ENCODE measurements around the gene LRRN2. TPM values are rescaled to one million over a fixed set of nuclear protein-coding genes. Genes with fewer than 3 reads are reported as not detected.

Gene LRRN2
- total RNA-seq, 4 donors from 2014 or later, result 2.0 to 8.6 (median 3.9) TPM

DNA sequence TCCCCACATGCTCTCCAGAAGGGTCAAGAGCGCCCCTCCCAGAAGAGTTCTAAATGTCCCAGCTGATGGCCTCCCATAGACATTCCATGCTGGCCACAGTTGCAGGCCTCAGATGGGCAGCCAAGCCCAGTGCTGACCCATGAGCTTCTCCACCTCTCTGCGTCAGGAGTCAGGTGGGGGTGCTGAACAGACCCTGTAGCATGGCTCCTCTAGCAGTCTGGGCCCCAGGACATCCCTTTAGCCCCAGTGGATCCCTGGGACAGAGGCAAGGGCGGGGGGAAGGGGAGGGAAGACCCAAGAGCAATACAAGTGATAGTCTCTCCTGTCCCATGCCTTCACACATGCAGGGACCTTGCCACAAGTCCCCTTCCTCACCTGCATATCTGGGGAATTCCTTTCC, 56.7 kb downstream of the LRRN2 start:
- 94% methylated on average over 3 of the region's 3 CpGs; no CpG with 5 or more reads in 1 of the 2 donors for WGBS, 2 donors
- Histone ChIP-seq H3K9me3 (no peaks in the 10 kb centered on the region), H3K27ac (no peak overlapping the region), H3K4me1 (peaks cover 0 to 4% of the 10 kb centered on the region in 2 donors), H3K4me3 (replicated peaks in 1 of 3) (no peak overlapping the region), H3K36me3 (no peaks in the 10 kb centered on the region), H3K27me3 (no peaks in the 10 kb centered on the region)
- TF ChIP-seq, protein P1, sequence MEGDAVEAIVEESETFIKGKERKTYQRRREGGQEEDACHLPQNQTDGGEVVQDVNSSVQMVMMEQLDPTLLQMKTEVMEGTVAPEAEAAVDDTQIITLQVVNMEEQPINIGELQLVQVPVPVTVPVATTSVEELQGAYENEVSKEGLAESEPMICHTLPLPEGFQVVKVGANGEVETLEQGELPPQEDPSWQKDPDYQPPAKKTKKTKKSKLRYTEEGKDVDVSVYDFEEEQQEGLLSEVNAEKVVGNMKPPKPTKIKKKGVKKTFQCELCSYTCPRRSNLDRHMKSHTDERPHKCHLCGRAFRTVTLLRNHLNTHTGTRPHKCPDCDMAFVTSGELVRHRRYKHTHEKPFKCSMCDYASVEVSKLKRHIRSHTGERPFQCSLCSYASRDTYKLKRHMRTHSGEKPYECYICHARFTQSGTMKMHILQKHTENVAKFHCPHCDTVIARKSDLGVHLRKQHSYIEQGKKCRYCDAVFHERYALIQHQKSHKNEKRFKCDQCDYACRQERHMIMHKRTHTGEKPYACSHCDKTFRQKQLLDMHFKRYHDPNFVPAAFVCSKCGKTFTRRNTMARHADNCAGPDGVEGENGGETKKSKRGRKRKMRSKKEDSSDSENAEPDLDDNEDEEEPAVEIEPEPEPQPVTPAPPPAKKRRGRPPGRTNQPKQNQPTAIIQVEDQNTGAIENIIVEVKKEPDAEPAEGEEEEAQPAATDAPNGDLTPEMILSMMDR (IDR thresholded peaks at IDR 0.05), result no peak
- intact Hi-C loops (cut with DNase I), result no loop called here
- DNase-seq, result no peak

DNA sequence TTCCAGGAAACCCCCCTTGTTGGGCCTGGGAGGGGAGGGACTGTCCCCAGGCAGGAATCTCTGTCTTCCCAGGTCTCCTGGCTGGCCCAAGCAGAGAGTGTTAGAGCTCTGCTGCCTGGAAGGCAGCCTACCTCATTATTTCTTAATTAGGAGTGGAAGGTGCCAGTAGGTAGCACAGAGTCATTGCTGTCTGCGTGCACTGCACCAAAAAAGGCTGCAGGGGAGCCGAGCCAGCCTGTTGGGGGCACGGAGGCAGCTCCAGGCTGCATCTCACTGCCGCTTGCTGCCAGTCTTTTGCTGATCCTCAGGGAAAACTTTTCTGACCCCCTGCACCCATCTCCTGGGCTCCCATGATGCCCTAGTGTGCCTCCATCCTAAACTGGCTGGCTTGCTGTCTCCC, 58.1 kb downstream of the LRRN2 start:
- no peaks in the 10 kb centered on the region for H3K36me3 ChIP-seq
- no peak overlapping the region for H3K4me3 ChIP-seq (replicated peaks in 1 of 3)
- DNase-seq, result no peak
- H3K9me3 ChIP-seq, result no peaks in the 10 kb centered on the region
- TF ChIP-seq, protein P1 (IDR thresholded peaks at IDR 0.05), result no peak
- no peak for TF ChIP-seq POLR2A (IDR thresholded peaks at IDR 0.05)
- no peaks in the 10 kb centered on the region for H3K27me3 ChIP-seq
- intact Hi-C loops (cut with DNase I), result no loop called here
- no peak overlapping the region for H3K27ac ChIP-seq
- 87 to 92% methylated on average over 3 to 4 of the region's 4 CpGs for WGBS, 2 donors
- H3K4me1 ChIP-seq, result no peaks in the 10 kb centered on the region

DNA sequence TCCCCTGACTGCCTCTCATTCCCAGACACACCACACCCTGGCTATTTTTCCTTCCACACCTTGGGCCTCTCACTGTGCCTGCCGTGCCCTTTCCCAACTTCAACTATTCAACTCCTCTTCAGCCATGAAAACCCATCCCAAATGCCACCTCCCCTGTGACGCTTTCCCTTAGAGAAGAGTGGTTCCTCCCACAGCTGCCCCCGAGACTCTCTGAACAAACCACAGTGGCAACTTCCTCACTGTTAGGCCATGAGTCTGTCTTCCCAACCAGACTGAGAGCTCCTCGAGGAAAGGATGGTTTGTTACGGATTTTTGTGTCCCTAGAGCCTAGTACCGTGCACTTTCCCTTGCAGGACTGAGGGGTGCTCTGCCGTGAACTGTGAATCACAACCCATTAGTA, 59.2 kb downstream of the LRRN2 start:
- TF ChIP-seq, protein P1 (IDR thresholded peaks at IDR 0.05), result no peak
- TF ChIP-seq POLR2A (IDR thresholded peaks at IDR 0.05), result no peak
- no peak for DNase-seq
- intact Hi-C loops (cut with DNase I), result no loop called here
- 90 to 91% methylated on average over 7 of the region's 7 CpGs for WGBS, 2 donors
- Histone ChIP-seq H3K9me3 (no peaks in the 10 kb centered on the region), H3K4me1 (no peaks in the 10 kb centered on the region), H3K4me3 (replicated peaks in 1 of 3) (no peak overlapping the region), H3K36me3 (no peaks in the 10 kb centered on the region), H3K27me3 (no peaks in the 10 kb centered on the region), H3K27ac (no peak overlapping the region)

DNA sequence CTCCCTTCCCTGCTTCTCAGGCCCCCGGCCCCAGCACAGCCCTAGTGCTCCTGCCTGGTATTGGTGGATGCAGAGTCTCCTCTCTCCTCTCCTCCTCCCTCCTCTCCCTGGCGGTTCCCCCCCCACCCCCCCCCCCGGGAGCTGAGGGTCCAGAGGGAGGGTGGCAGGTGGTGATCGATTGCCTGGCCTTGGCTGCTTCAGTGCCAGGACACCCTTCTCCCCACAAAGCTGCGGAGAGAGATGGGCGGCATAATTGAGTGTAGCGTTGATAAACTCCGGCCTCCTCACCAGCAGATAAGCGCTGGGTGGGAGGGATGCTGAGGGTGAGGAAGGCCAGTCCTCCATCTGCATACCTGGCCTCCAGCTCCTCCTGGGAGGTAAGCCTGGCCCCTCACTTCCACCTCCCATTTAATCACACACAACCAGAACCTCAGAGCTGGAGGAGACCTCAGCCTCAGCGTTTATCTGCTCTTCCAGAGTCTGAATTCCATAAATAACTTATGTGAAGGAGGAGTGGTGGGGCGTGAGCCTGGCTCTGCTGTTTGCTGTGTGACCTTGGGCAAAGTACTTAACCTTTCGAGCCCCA, 60.8 kb downstream of the LRRN2 start:
- Histone ChIP-seq H3K27ac (no peak overlapping the region), H3K9me3 (no peaks in the 10 kb centered on the region), H3K36me3 (no peaks in the 10 kb centered on the region), H3K4me3 (replicated peaks in 1 of 3) (no peak overlapping the region), H3K27me3 (no peaks in the 10 kb centered on the region), H3K4me1 (no peaks in the 10 kb centered on the region)
- WGBS, 2 donors, result 62 to 77% methylated on average over 7 to 12 of the region's 12 CpGs
- TF ChIP-seq, protein P1 (IDR thresholded peaks at IDR 0.05), result no peak
- no peak for TF ChIP-seq POLR2A (IDR thresholded peaks at IDR 0.05)
- no peak for DNase-seq
- intact Hi-C loops (cut with DNase I), result no loop called here

DNA sequence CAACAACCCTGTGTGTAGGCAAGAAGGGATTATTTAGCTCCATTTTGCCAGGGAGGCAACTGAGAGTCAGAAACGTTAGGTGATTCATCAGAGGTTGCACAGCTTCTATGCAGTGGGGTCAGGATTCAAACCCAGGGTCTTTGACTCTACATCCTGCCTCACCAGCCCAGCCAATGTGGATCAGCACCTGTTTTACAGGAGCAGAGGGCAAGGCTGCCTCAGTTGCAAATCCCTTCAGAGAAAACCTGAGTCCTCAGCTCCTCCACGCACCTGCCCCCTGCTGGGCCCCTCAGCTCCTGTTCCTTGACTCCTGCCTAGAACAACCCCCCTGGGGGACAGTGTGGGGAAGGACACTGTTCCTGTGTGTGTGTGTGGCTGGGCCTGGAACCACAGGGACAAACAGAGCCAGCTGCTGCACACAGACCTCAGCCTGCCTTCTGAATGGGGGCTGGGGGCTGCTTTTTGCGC, 61.6 kb downstream of the LRRN2 start:
- DNase-seq, result no peak
- 74 to 80% methylated on average over 2 to 3 of the region's 3 CpGs for WGBS, 2 donors
- intact Hi-C loops (cut with DNase I), result no loop called here
- no peak overlapping the region for H3K27ac ChIP-seq
- H3K4me1 ChIP-seq, result no peaks in the 10 kb centered on the region
- H3K27me3 ChIP-seq, result no peaks in the 10 kb centered on the region
- H3K4me3 ChIP-seq (replicated peaks in 1 of 3), result no peak overlapping the region
- no peak for TF ChIP-seq POLR2A (IDR thresholded peaks at IDR 0.05)
- TF ChIP-seq, protein P1 (IDR thresholded peaks at IDR 0.05), result no peak
- no peaks in the 10 kb centered on the region for H3K36me3 ChIP-seq
- no peaks in the 10 kb centered on the region for H3K9me3 ChIP-seq
